Adrenal gland (tissue), 12 donors: ENCODE results near the gene SH3GL2. TPM values are rescaled to one million over a fixed set of nuclear protein-coding genes. Genes with fewer than 3 reads are reported as not detected.

Experiments
- DNase-seq, 7 donors: peaks; one replicate each; pipeline ENCODE4 v3.0.0-alpha.2; 2019 to 2020
- H3K27ac ChIP-seq, 5 donors: fragments of 200-600 bp; sonication (generic) in 4 of 5; 1 replicate in 3 of 5; 2 replicates in 2 of 5; pipeline versions ENCODE4 v1.5.1 to v1.8.0; 2016 to 2020; ENCODE audit warnings: mild to moderate bottlenecking in 1 of 5
- H3K27me3 ChIP-seq: fragments of 200-600 bp; 2 replicates; pipeline ENCODE4 v1.8.0; 2021
- H3K36me3 ChIP-seq, 2 donors: fragments of 200-600 bp; replicated peaks in 1 of 2; 1 replicate in 1 of 2; 2 replicates in 1 of 2; pipeline versions ENCODE4 v1.5.1 to v1.8.0; 2018 to 2022
- H3K4me1 ChIP-seq, 2 donors: fragments of 200-600 bp; replicated peaks in 1 of 2; 1 replicate in 1 of 2; 2 replicates in 1 of 2; pipeline versions ENCODE4 v1.5.1 to v1.8.0; 2018 to 2021
- H3K4me3 ChIP-seq, 4 donors: fragments of 200-600 bp; sonication (generic) in 3 of 4; one replicate each; pipeline ENCODE4 v1.5.1; 2016 to 2018
- H3K9me3 ChIP-seq, 3 donors: fragments of 200-600 bp; sonication (generic) in 1 of 3; replicated peaks in 1 of 3; 1 replicate in 2 of 3; 2 replicates in 1 of 3; pipeline versions ENCODE4 v1.5.1 to v1.8.0; 2016 to 2021
- POLR2A ChIP-seq, 2 donors: fragments of 450-650 bp; IDR thresholded peaks; one replicate each; pipeline ENCODE4 v1.6.1; 2017; ENCODE audit warnings: antibody characterized with exemption in 2 of 2, mild to moderate bottlenecking in 2 of 2, moderate library complexity in 1 of 2
- WGBS, 4 donors: extraction: QIAGEN DNeasy Blood & Tissue Kit in 2 of 4; methylation state at CpG; one replicate each; pipeline versions ENCODE4 v1.1.5 to v1.1.7; 2013 to 2017; 5-methylcytosine and 5-hydroxymethylcytosine counted together
- intact Hi-C, 2 donors: fragments of 100-400 bp; cut with DNase I; formaldehyde crosslinking; loops; one replicate each; pipeline versions ENCODE4 v1.14.1 to v1.15.0; 2022 to 2023
- polyA plus RNA-seq, 3 donors: library from polyadenylated mRNA; stranded (reverse); fragments of 200-250 nt in 2 of 3; fragments of 350-450 nt in 1 of 3; fragmentation: Illumina TruSeq in 1 of 3; extraction: RNeasy Lipid Tissue Mini Kit (QIAGEN cat#74804) in 1 of 3; gene quantifications; one replicate each; pipeline ENCODE4 v1.2.3, GENCODE V29; 2013 to 2014
- total RNA-seq, 9 donors: library from RNA; depleted of rRNA in 4 of 9; stranded (reverse); fragments of >200 nt in 4 of 9; fragments of 120-200 nt in 1 of 9; fragmentation: NEBNext Ultra II Directional in 1 of 9; extraction: Animal tissue kit (Norgen Biotek cat#: 25700) in 1 of 9; gene quantifications; one replicate each; pipeline versions ENCODE4 v1.1.0 to v1.2.4, GENCODE V29; 2013 to 2023
- TF ChIP-seq, protein P1 (sequence below), 6 experiments: fragments of 450-650 bp in 4 of 6; fragments of 200-600 bp in 2 of 6; sonication (generic) in 1 of 6; IDR thresholded peaks; 1 replicate in 5 of 6; 2 replicates in 1 of 6; pipeline versions ENCODE4 v1.5.1 to v1.8.0; 2016 to 2021; ENCODE audit warnings: antibody characterized with exemption in 6 of 6, mild to moderate bottlenecking in 2 of 6, moderate library complexity in 1 of 6
- donor health status: healthy with polysubstance abuse.
- donor health status: Bipolar disorder and iron deficiency.
- donor health status: DM: yes; HTN: yes; CAD: no.
- donor health status: DM: no; HTN: no; CAD: no.
- donor health status: DM: no; HTN: no; CAD: no.
- donor health status: DM: yes; HTN: yes; CAD: no.

The SH3GL2 gene
- total and polyA plus RNA-seq, 12 donors: 0.07 to 0.29 (median 0.19) TPM; not detected in 8

DNA sequence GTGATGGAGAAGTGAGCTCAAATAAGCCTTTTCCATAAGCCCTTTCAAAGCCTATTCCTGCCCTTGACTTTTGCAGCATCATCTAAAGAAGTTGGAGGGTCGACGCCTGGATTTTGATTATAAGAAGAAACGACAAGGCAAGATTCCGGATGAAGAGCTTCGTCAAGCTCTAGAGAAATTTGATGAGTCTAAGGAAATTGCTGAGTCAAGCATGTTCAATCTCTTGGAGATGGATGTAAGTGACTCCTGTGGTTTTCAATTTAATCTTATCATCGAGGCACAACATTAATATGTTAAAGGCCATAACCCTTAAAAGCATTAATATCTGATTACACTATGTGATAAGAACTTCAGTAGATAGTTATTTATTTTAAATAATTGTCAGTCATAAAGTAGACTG is 210.4 kb downstream of the SH3GL2 start:
- DNase-seq: no peak
- no peaks in the 10 kb centered on the region for H3K27me3 ChIP-seq
- intact Hi-C loops: no loop called here
- WGBS, 4 donors: 82 to 87% (median 86%) methylated on average over 6 of the region's 6 CpGs
- H3K27ac ChIP-seq: no peak overlapping the region
- no peaks in the 10 kb centered on the region for H3K4me1 ChIP-seq
- H3K4me3 ChIP-seq: no peak overlapping the region
- H3K36me3 ChIP-seq: no peaks in the 10 kb centered on the region
- no peak for TF ChIP-seq POLR2A (IDR thresholded peaks at IDR 0.05)
- TF ChIP-seq, protein P1, sequence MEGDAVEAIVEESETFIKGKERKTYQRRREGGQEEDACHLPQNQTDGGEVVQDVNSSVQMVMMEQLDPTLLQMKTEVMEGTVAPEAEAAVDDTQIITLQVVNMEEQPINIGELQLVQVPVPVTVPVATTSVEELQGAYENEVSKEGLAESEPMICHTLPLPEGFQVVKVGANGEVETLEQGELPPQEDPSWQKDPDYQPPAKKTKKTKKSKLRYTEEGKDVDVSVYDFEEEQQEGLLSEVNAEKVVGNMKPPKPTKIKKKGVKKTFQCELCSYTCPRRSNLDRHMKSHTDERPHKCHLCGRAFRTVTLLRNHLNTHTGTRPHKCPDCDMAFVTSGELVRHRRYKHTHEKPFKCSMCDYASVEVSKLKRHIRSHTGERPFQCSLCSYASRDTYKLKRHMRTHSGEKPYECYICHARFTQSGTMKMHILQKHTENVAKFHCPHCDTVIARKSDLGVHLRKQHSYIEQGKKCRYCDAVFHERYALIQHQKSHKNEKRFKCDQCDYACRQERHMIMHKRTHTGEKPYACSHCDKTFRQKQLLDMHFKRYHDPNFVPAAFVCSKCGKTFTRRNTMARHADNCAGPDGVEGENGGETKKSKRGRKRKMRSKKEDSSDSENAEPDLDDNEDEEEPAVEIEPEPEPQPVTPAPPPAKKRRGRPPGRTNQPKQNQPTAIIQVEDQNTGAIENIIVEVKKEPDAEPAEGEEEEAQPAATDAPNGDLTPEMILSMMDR (IDR thresholded peaks at IDR 0.05): no peak
- H3K9me3 ChIP-seq: no peaks in the 10 kb centered on the region

GRCh38 chr9:17793713-17794622 is 215.1 kb downstream of the SH3GL2 start:
- H3K9me3 ChIP-seq: no peaks in the 10 kb centered on the region
- H3K36me3 ChIP-seq: no peaks in the 10 kb centered on the region
- WGBS, 4 donors: 61 to 65% (median 65%) methylated on average over 14 of the region's 14 CpGs
- no peak overlapping the region for H3K4me3 ChIP-seq
- no peak overlapping the region for H3K27ac ChIP-seq
- TF ChIP-seq POLR2A (IDR thresholded peaks at IDR 0.05): no peak
- TF ChIP-seq, protein P1 (IDR thresholded peaks at IDR 0.05): peak in 3 of 6 experiments; percentile 21 to 33 (median 25)
- intact Hi-C loops: no loop called here
- H3K4me1 ChIP-seq: no peaks in the 10 kb centered on the region
- no peaks in the 10 kb centered on the region for H3K27me3 ChIP-seq
- peak in 5 of 7 donors; percentile 17 to 43 (median 32) for DNase-seq

DNA sequence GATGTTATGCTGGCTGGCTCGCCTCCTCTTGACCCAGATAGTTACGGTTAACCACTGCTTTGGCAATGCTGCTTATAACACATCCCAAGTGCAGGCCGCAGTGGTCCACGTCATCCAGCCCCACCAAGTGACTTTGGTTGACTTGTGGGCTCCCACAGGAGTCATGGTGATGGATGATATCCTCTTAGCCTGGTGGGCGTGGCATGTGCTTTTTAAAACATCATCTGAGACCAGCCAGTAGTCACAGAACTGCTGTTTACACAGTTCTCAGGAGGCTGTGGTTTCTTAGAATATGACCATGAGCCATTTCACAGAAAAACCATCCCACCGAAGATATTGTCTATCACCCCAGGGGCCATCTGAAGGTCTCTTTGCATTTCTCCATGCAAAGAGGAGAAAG is 216.9 kb downstream of the SH3GL2 start:
- intact Hi-C loops: no loop called here
- H3K36me3 ChIP-seq: no peaks in the 10 kb centered on the region
- H3K9me3 ChIP-seq: no peaks in the 10 kb centered on the region
- H3K27ac ChIP-seq: no peak overlapping the region
- TF ChIP-seq, protein P1 (IDR thresholded peaks at IDR 0.05): no peak
- WGBS, 4 donors: 53 to 76% (median 70%) methylated on average over 3 to 6 of the region's 6 CpGs
- no peak overlapping the region for H3K4me3 ChIP-seq
- no peaks in the 10 kb centered on the region for H3K27me3 ChIP-seq
- no peaks in the 10 kb centered on the region for H3K4me1 ChIP-seq
- no peak for DNase-seq

DNA sequence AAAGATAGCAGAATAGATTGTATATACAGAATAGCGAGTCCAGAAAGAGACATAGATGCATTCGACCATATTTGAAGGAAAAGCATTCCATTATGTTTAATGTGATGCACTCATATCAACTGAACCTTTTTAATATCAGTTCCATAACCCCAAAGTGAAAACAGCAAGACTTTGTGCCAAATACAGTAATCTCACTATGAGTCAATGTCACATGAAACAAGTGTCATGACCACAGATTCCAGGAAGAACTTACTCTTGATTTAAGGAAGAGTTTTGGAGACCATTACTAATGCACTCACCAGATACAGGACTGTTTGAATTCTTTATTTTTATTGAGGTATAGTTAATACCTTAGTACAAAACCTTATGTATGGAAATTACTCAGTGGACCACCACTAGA is 220.5 kb downstream of the SH3GL2 start:
- DNase-seq: no peak
- no peaks in the 10 kb centered on the region for H3K36me3 ChIP-seq
- no peak overlapping the region for H3K4me3 ChIP-seq
- intact Hi-C loops: no loop called here
- H3K27ac ChIP-seq: peak overlapping the region in 1 of 5 donors; percentile 37
- H3K4me1 ChIP-seq: no peaks in the 10 kb centered on the region
- whole genome bisulfite sequencing, 4 donors: 75 to 84% (median 79%) methylated on average over 2 of the region's 2 CpGs
- H3K27me3 ChIP-seq: no peaks in the 10 kb centered on the region
- TF ChIP-seq, protein P1 (IDR thresholded peaks at IDR 0.05): no peak
- TF ChIP-seq POLR2A (IDR thresholded peaks at IDR 0.05): no peak
- H3K9me3 ChIP-seq: no peaks in the 10 kb centered on the region
